Measurements from ENCODE around the gene CAMK2B.

GRCh38 chr7:44188480-44189225 is 136.7 kb downstream of the CAMK2B start:
- TF ChIP-seq CTCF (IDR thresholded peaks at IDR 0.05) = no peak
- no peak for TF ChIP-seq POLR2A (IDR thresholded peaks at IDR 0.05)
